ENCODE results near the gene CCDC91. TPM values are rescaled to one million over a fixed set of nuclear protein-coding genes. Genes with fewer than 3 reads are reported as not detected.

Gene CCDC91
- total and polyA plus RNA-seq, 4 donors, result 13.4 to 41.3 (median 23.3) TPM

DNA sequence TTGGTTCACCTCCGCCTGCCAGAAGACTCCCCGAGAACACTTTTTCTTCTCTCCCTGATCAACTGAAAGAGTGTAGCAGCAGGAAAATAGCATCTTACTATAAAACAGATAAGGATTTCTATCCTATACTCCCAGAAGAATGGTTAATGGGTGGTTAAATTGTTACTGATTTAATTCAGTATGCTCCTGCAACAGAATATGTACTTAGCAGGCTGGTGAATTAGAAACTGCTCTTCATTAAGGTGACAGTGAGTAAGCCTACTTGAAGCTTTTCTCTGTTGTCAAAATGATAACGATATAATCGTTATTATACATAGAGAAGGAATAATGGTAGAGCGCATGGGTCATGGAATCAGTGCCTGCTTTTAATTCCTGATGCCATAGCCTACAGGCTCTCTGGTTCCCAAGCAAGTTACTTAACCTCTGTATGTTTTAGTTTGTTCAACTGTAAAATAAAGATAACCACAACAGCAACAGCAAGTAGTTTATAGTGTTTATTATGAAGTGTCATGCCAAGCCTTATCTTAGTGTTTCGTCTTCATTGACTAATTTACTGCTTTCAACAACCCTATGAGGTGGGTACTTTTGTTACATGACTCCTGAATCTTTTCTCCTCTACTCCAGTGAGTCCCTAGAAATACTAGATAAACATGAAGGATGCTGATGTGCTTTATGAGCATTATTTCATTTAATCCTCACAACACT is 392.6 kb downstream of the CCDC91 start:
- DNase-seq (no peak), ATAC-seq (ENCODE audit: insufficient read depth, low FRiP score) (no peak)
- Histone ChIP-seq H3K27me3 (ENCODE audit: control insufficient read depth in 3 of 3, insufficient read depth in 3 of 3, low read length in 2 of 3) (no peaks in the 10 kb centered on the region), H3K4me3 (no peak overlapping the region), H3K9me3 (ENCODE audit: control insufficient read depth in 4 of 4, insufficient read depth in 3 of 4, low read length in 3 of 4) (no peaks in the 10 kb centered on the region), H3K9ac (ENCODE audit: insufficient read depth in 1 of 2, low read length in 2 of 2) (no peak overlapping the region), H3K36me3 (ENCODE audit: control insufficient read depth in 4 of 4, insufficient read depth in 4 of 4, low read length in 4 of 4) (no peaks in the 10 kb centered on the region), H3K4me1 (ENCODE audit: control insufficient read depth in 5 of 5, insufficient read depth in 5 of 5, low read length in 5 of 5) (no peaks in the 10 kb centered on the region), H3K27ac (ENCODE audit: low read depth in 1 of 2, low read length in 1 of 2) (no peak overlapping the region)
- 81 to 90% methylated on average over 6 of the region's 6 CpGs for WGBS, 2 donors
- TF ChIP-seq, protein P1, sequence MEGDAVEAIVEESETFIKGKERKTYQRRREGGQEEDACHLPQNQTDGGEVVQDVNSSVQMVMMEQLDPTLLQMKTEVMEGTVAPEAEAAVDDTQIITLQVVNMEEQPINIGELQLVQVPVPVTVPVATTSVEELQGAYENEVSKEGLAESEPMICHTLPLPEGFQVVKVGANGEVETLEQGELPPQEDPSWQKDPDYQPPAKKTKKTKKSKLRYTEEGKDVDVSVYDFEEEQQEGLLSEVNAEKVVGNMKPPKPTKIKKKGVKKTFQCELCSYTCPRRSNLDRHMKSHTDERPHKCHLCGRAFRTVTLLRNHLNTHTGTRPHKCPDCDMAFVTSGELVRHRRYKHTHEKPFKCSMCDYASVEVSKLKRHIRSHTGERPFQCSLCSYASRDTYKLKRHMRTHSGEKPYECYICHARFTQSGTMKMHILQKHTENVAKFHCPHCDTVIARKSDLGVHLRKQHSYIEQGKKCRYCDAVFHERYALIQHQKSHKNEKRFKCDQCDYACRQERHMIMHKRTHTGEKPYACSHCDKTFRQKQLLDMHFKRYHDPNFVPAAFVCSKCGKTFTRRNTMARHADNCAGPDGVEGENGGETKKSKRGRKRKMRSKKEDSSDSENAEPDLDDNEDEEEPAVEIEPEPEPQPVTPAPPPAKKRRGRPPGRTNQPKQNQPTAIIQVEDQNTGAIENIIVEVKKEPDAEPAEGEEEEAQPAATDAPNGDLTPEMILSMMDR (IDR thresholded peaks at IDR 0.05; ENCODE audit: control extremely low read depth, extremely low read depth), result no peak

DNA sequence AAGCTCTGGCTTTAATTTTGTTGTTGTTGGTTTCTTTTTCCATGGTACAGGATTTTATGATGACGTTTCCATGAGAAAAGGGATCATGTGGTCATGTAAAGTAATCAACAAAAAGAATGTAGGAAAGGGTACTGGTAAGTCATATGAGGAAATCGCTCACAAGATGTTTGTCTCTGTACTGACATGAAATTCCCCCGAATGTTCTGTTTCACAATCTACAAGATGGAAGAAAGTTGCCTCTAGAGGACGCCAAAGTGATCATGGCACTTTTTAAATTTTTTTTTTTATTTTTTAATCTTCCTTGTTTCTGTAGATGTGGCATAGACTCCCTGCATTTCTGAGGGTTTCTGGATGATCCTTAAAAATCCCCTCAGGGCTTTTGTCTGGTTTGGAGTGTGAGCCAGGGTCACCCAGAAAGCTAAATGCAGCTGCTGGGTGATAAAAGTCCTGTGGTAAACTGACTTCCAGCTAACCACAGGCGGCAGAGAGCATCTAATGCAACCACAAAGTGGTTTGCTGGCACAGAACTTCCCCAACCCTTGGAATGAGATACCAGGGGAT is 393.5 kb downstream of the CCDC91 start:
- 31 to 55% methylated on average over 5 of the region's 5 CpGs for WGBS, 2 donors
- ATAC-seq (ENCODE audit: insufficient read depth, low FRiP score) (no peak), DNase-seq (no peak)

DNA sequence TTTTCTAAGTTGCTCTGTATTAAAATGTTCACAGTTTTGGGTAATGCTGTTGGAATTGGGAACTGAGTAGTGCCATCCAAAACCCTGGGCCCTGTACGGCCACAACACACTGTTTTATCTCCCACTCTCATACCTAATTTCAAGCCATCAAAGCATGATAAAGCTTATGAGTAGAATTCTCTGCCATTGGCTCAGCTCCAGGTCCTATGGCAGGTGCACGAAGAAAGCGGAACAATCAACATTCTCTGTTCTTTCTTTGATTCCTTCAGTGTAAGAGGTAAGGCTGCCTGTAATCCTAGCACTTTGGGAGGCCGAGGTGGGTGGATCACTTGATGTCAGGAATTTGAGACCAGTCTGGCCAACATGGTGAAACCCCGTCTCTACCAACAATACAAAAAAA is 394.9 kb downstream of the CCDC91 start:
- H3K27me3 ChIP-seq (ENCODE audit: control insufficient read depth in 3 of 3, insufficient read depth in 3 of 3, low read length in 2 of 3), result no peaks in the 10 kb centered on the region
- WGBS, 2 donors, result 93% methylated on average over 5 of the region's 5 CpGs
- no peaks in the 10 kb centered on the region for H3K36me3 ChIP-seq (ENCODE audit: control insufficient read depth in 4 of 4, insufficient read depth in 4 of 4, low read length in 4 of 4)
- DNase-seq (no peak), ATAC-seq (ENCODE audit: insufficient read depth, low FRiP score) (no peak)
- H3K9ac ChIP-seq (ENCODE audit: insufficient read depth in 1 of 2, low read length in 2 of 2), result no peak overlapping the region
- no peaks in the 10 kb centered on the region for H3K9me3 ChIP-seq (ENCODE audit: control insufficient read depth in 4 of 4, insufficient read depth in 3 of 4, low read length in 3 of 4)
- no peak overlapping the region for H3K4me3 ChIP-seq
- no peaks in the 10 kb centered on the region for H3K4me1 ChIP-seq (ENCODE audit: control insufficient read depth in 5 of 5, insufficient read depth in 5 of 5, low read length in 5 of 5)
- TF ChIP-seq, protein P1 (IDR thresholded peaks at IDR 0.05; ENCODE audit: control extremely low read depth, extremely low read depth), result no peak
- no peak overlapping the region for H3K27ac ChIP-seq (ENCODE audit: low read depth in 1 of 2, low read length in 1 of 2)

More for the DNA sequence above, 393.5 kb downstream of the CCDC91 start:
- Histone ChIP-seq H3K27ac (ENCODE audit: low read depth in 1 of 2, low read length in 1 of 2) (no peak overlapping the region), H3K9me3 (ENCODE audit: control insufficient read depth in 4 of 4, insufficient read depth in 3 of 4, low read length in 3 of 4) (no peaks in the 10 kb centered on the region), H3K4me3 (no peak overlapping the region), H3K9ac (ENCODE audit: insufficient read depth in 1 of 2, low read length in 2 of 2) (no peak overlapping the region), H3K4me1 (ENCODE audit: control insufficient read depth in 5 of 5, insufficient read depth in 5 of 5, low read length in 5 of 5) (no peaks in the 10 kb centered on the region), H3K36me3 (ENCODE audit: control insufficient read depth in 4 of 4, insufficient read depth in 4 of 4, low read length in 4 of 4) (no peaks in the 10 kb centered on the region), H3K27me3 (ENCODE audit: control insufficient read depth in 3 of 3, insufficient read depth in 3 of 3, low read length in 2 of 3) (no peaks in the 10 kb centered on the region)
- TF ChIP-seq, protein P1 (IDR thresholded peaks at IDR 0.05; ENCODE audit: control extremely low read depth, extremely low read depth), result no peak
